HepG2 (cell line): ENCODE results near the gene FOXA3. TPM values are rescaled to one million over a fixed set of nuclear protein-coding genes. Genes with fewer than 3 reads are reported as not detected.

Experiments
- AKAP8 ChIP-seq: sonication (generic); formaldehyde crosslinking; IDR thresholded peaks from 2 replicates; pipeline ENCODE4 v1.5.1; 2020; ENCODE audit warnings: mild to moderate bottlenecking, missing genetic modification reagents
- CCAR2 ChIP-seq: fragments of 200-400 bp; formaldehyde crosslinking; optimal IDR thresholded peaks from 2 replicates; pipeline ENCODE3; 2018; ENCODE audit warnings: low read depth, mild to moderate bottlenecking, low read length, moderate library complexity
- CCDC6 ChIP-seq: sonication (generic); formaldehyde crosslinking; IDR thresholded peaks from 2 replicates; pipeline ENCODE4 v1.8.1; 2022; ENCODE audit warnings: mild to moderate bottlenecking, missing genetic modification reagents, moderate library complexity
- EP300 ChIP-seq, 3 experiments: sonication (generic) in 1 of 3; formaldehyde crosslinking in 1 of 3; IDR thresholded peaks; 2 replicates each; pipeline versions ENCODE4 v1.5.1 to v1.6.1; 2011 to 2020; ENCODE audit warnings: low read depth in 2 of 3, low read length in 2 of 3, borderline replicate concordance in 1 of 3, improper control_type of control experiment in 1 of 3, mild to moderate bottlenecking in 1 of 3, missing genetic modification reagents in 1 of 3, moderate library complexity in 1 of 3
- KDM4B ChIP-seq: sonication (generic); formaldehyde crosslinking; IDR thresholded peaks from 2 replicates; pipeline ENCODE4 v1.4.0; 2020; ENCODE audit warnings: missing genetic modification reagents
- KMT2B ChIP-seq: IDR thresholded peaks from 2 replicates; pipeline ENCODE4 v1.6.1; 2016; ENCODE audit warnings: missing genetic modification reagents, missing compliant biosample characterization
- MLLT10 ChIP-seq: sonication (generic); formaldehyde crosslinking; IDR thresholded peaks from 2 replicates; pipeline ENCODE4 v1.4.0; 2020; ENCODE audit warnings: missing genetic modification reagents
- MTF1 ChIP-seq: sonication (generic); formaldehyde crosslinking; IDR thresholded peaks from 2 replicates; pipeline ENCODE4 v1.5.0; 2020; ENCODE audit warnings: missing genetic modification reagents
- MYNN ChIP-seq: sonication (generic); formaldehyde crosslinking; IDR thresholded peaks from 2 replicates; pipeline ENCODE4 v1.4.0; 2020; ENCODE audit warnings: mild to moderate bottlenecking, low read depth, missing genetic modification reagents
- NR2F1 ChIP-seq, 2 experiments: fragments of 450-650 bp in 1 of 2; formaldehyde crosslinking in 1 of 2; IDR thresholded peaks; 2 replicates each; pipeline versions ENCODE4 v1.5.0 to v1.6.1; 2016 to 2020; ENCODE audit warnings: mild to moderate bottlenecking in 1 of 2, missing compliant biosample characterization in 1 of 2, missing genetic modification reagents in 1 of 2, moderate library complexity in 1 of 2
- PHF5A ChIP-seq: IDR thresholded peaks from one replicate; pipeline ENCODE4 v1.6.1; 2018; ENCODE audit warnings: low read depth, missing genetic modification reagents; ENCODE audit not compliant: unreplicated experiment
- PLRG1 ChIP-seq: fragments of 450-650 bp; conservative IDR thresholded peaks from 2 replicates; pipeline ENCODE4 v1.6.1; 2016
- RELA ChIP-seq: sonication (generic); formaldehyde crosslinking; IDR thresholded peaks from 2 replicates; pipeline ENCODE4 v1.4.0; 2020; ENCODE audit warnings: missing genetic modification reagents
- REXO4 ChIP-seq: sonication (generic); formaldehyde crosslinking; IDR thresholded peaks from 2 replicates; pipeline ENCODE4 v1.8.0; 2022; ENCODE audit warnings: missing genetic modification reagents, mild to moderate bottlenecking, borderline replicate concordance
- SALL2 ChIP-seq: sonication (generic); formaldehyde crosslinking; IDR thresholded peaks from 2 replicates; pipeline ENCODE4 v1.8.1; 2023; ENCODE audit warnings: mild to moderate bottlenecking, missing genetic modification reagents, inconsistent platforms
- SKI ChIP-seq: fragments of 450-650 bp; IDR thresholded peaks from one replicate; pipeline ENCODE4 v1.6.1; 2018; ENCODE audit warnings: mild to moderate bottlenecking; ENCODE audit not compliant: partially characterized antibody
- SOX5 ChIP-seq: IDR thresholded peaks from 2 replicates; pipeline ENCODE4 v1.6.1; 2016; ENCODE audit warnings: borderline replicate concordance
- THAP11 ChIP-seq: IDR thresholded peaks from 2 replicates; pipeline ENCODE4 v1.6.1; 2016; ENCODE audit warnings: missing biosample characterization, missing genetic modification reagents
- YEATS4 ChIP-seq: sonication (generic); formaldehyde crosslinking; IDR thresholded peaks from 2 replicates; pipeline ENCODE4 v1.4.0; 2020; ENCODE audit warnings: missing genetic modification reagents, borderline replicate concordance
- ZNF12 ChIP-seq: sonication (generic); formaldehyde crosslinking; IDR thresholded peaks from 2 replicates; pipeline ENCODE4 v1.5.0; 2020; ENCODE audit warnings: missing genetic modification reagents
- ZNF296 ChIP-seq: sonication (generic); formaldehyde crosslinking; conservative IDR thresholded peaks from 2 replicates; pipeline ENCODE4 v1.5.0; 2020; ENCODE audit warnings: mild to moderate bottlenecking, missing genetic modification reagents
- ZNF674 ChIP-seq: sonication (generic); formaldehyde crosslinking; IDR thresholded peaks from 2 replicates; pipeline ENCODE4 v1.5.0; 2020; ENCODE audit warnings: low read depth, mild to moderate bottlenecking, missing genetic modification reagents
- ZSCAN9 ChIP-seq: IDR thresholded peaks from 2 replicates; pipeline ENCODE4 v1.6.1; 2016; ENCODE audit warnings: borderline replicate concordance
- polyA plus RNA-seq, 8 experiments: library from polyadenylated mRNA; depleted of rRNA in 3 of 8; stranded (reverse) in 7 of 8; unstranded in 1 of 8; fragments of >200 nt; fragmentation: Illumina TruSeq in 4 of 8; extraction: Trizol in 4 of 8; gene quantifications; 2 replicates each; pipeline versions ENCODE4 v1.2.1 to v1.2.3, GENCODE V29; 2011 to 2016; ENCODE audit warnings: low read depth in 4 of 8, missing spikeins in 1 of 8, mixed read lengths in 1 of 8; ENCODE audit not compliant: insufficient read depth in 1 of 8
- total RNA-seq, 5 experiments: library from RNA; depleted of rRNA; stranded (reverse); fragments of >200 nt; fragmentation: Illumina TruSeq; extraction: Trizol; gene quantifications; 2 replicates each; pipeline ENCODE4 v1.2.3, GENCODE V29; 2016; ENCODE audit warnings: low read depth in 1 of 5
- TF ChIP-seq, protein P1 (sequence below), 2 experiments: sonication (generic) in 1 of 2; formaldehyde crosslinking in 1 of 2; IDR thresholded peaks; 2 replicates each; pipeline versions ENCODE4 v1.4.0 to v1.6.1; 2016 to 2020; ENCODE audit warnings: borderline replicate concordance in 1 of 2, low read depth in 1 of 2, mild to moderate bottlenecking in 1 of 2, missing genetic modification reagents in 1 of 2
- TF ChIP-seq, protein P2 (sequence below): sonication (generic); formaldehyde crosslinking; IDR thresholded peaks from 2 replicates; pipeline ENCODE4 v1.4.0; 2020; ENCODE audit warnings: mild to moderate bottlenecking, missing genetic modification reagents
- TF ChIP-seq, protein P3 (sequence below): IDR thresholded peaks from 2 replicates; pipeline ENCODE4 v1.6.1; 2016; ENCODE audit warnings: mild to moderate bottlenecking

FOXA3 gene
- total and polyA plus RNA-seq, 2 of the 13 experiments (the other 11 are each of a cell fraction or from before 2014, with no cell fraction given), result 29.8 to 47.6 TPM

DNA sequence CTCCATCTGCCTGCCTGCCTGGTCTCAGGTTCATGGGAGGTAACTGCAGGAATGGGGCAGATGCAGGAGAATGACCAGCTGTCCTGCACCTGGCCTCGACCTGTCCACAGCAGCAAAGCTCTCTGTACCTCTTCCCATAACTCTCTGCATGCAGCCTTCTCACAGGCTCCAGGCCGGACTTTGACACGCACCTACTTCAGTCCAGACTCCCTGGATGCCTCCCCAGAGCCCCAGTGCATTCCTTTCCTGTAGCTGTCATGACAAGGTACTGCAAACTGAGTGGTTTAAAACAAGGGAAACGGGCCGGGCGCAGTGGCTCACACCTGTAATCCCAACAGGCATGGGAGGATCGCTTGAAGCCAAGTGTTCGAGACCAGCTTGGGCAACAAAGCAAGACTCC is 47.2 kb downstream of the FOXA3 start (continued):
- TF ChIP-seq, protein P1, sequence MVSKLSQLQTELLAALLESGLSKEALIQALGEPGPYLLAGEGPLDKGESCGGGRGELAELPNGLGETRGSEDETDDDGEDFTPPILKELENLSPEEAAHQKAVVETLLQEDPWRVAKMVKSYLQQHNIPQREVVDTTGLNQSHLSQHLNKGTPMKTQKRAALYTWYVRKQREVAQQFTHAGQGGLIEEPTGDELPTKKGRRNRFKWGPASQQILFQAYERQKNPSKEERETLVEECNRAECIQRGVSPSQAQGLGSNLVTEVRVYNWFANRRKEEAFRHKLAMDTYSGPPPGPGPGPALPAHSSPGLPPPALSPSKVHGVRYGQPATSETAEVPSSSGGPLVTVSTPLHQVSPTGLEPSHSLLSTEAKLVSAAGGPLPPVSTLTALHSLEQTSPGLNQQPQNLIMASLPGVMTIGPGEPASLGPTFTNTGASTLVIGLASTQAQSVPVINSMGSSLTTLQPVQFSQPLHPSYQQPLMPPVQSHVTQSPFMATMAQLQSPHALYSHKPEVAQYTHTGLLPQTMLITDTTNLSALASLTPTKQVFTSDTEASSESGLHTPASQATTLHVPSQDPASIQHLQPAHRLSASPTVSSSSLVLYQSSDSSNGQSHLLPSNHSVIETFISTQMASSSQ (IDR thresholded peaks at IDR 0.05; ENCODE audit: low read depth), result no peak
- TF ChIP-seq, protein P1 (CRISPR knock-in tag; IDR thresholded peaks at IDR 0.05; ENCODE audit: borderline replicate concordance), result no peak
- TF ChIP-seq, protein P2, sequence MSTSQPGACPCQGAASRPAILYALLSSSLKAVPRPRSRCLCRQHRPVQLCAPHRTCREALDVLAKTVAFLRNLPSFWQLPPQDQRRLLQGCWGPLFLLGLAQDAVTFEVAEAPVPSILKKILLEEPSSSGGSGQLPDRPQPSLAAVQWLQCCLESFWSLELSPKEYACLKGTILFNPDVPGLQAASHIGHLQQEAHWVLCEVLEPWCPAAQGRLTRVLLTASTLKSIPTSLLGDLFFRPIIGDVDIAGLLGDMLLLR (CRISPR knock-in tag), result 0 out of 2 replicates have a peak, but pooled peaks have one; percentile 36
- TF ChIP-seq PHF5A (CRISPR knock-in tag) (no peak), AKAP8 (CRISPR knock-in tag) (no peak), NR2F1 (CRISPR knock-in tag; IDR thresholded peaks at IDR 0.05) (no peak), RELA (no peak), ZNF674 (CRISPR knock-in tag) (no peak), MYNN (CRISPR knock-in tag) (no peak), YEATS4 (CRISPR knock-in tag) (no peak), REXO4 (CRISPR knock-in tag) (no peak), SKI (peak; percentile 19), MTF1 (no peak), ZNF296 (CRISPR knock-in tag) (no peak), PLRG1 (no peak), EP300 (IDR thresholded peaks at IDR 0.05; ENCODE audit: low read depth in 2 of 2, low read length in 2 of 2) (no peak), EP300 (CRISPR knock-in tag; IDR thresholded peaks at IDR 0.05; ENCODE audit: borderline replicate concordance) (no peak), KMT2B (CRISPR knock-in tag) (no peak), CCAR2 (no peak), CCDC6 (CRISPR knock-in tag) (no peak), THAP11 (0 out of 2 replicates have a peak, but pooled peaks have one; percentile 21), KDM4B (CRISPR knock-in tag) (no peak), SALL2 (no peak), ZNF12 (CRISPR knock-in tag) (no peak), ZSCAN9 (CRISPR knock-in tag) (no peak), SOX5 (CRISPR knock-in tag) (no peak), MLLT10 (CRISPR knock-in tag) (no peak)
- TF ChIP-seq, protein P3, sequence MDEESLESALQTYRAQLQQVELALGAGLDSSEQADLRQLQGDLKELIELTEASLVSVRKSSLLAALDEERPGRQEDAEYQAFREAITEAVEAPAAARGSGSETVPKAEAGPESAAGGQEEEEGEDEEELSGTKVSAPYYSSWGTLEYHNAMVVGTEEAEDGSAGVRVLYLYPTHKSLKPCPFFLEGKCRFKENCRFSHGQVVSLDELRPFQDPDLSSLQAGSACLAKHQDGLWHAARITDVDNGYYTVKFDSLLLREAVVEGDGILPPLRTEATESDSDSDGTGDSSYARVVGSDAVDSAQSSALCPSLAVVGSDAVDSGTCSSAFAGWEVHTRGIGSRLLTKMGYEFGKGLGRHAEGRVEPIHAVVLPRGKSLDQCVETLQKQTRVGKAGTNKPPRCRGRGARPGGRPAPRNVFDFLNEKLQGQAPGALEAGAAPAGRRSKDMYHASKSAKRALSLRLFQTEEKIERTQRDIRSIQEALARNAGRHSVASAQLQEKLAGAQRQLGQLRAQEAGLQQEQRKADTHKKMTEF (CRISPR knock-in tag), result no peak
